ENCODE measurements around the gene SPG11. TPM values are rescaled to one million over a fixed set of nuclear protein-coding genes. Genes with fewer than 3 reads are reported as not detected.
"Not testable (repeated sequence)": the region's sequence is repeated elsewhere in the genome, so short reads cannot be mapped to it uniquely, and the experiment has no call there.

Gene SPG11
- total RNA-seq, 2 donors from 2014 or later = 55.7 to 98.4 TPM

DNA sequence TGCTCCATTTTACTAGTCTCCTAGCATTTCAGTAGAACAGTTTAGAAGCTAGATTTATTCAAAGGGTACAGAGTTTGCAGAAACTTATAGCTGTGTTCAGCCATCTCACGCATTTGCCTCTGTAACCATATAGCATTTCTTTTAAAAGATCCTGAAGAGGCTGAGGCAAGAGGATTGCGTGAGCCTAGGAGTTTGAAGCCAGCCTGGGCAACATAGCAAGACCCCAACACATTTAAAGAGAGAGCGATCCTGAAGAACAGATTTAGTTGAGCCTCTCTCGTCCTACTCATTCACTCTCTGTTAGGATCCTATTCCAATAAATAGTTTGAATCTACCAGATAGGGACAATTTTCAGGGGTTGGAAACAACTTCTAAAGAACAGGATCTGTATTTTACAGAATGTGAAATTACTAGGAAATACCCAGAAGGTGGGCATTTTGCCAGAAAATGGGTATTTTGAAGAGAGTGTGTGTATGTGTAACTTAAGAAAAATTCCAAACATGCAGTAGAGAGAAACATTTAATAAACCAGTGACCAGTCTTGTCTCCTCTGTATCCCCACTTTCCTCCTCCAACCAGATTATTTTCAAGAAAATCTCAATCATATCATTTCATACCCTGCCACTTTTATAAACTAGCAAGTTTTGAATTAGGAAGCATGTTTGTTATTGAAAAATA, 122.0 kb downstream of the SPG11 start:
- H3K4me3 Mint-ChIP-seq = peak overlapping the region; percentile 48
- no peak for ATAC-seq (replicated peaks)
- peaks cover 79% of the 10 kb centered on the region for H3K36me3 Mint-ChIP-seq (ENCODE audit: low read depth)
- no peaks in the 10 kb centered on the region for H3K27me3 Mint-ChIP-seq
- H3K4me1 Mint-ChIP-seq = peaks cover 53% of the 10 kb centered on the region
- no peaks in the 10 kb centered on the region for H3K9me3 Mint-ChIP-seq
- peak overlapping the region; percentile 6 for H3K27ac Mint-ChIP-seq

DNA sequence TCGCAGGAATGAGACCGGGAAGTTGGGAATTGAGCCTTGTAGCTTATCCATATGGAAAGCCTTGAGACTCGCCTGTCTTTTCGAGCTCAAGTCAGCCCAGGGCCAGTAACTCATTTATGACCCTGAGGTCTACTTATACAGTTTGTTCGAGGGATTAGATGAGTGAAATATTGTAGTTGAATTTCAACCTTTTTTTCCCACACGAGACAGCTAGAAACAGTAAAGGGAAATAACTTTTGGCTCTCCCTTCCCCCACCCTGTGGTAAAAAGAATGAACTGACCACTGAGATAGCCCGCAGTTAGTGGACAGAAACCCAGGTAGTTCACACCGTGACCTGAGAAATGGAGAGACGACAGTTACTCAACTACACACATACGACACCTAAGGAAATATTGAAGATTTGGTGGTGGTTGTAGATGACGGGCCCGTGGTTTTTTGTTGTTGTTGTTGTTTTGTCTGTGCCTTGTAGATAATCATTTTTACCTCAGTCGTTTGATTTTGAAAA, 125.7 kb downstream of the SPG11 start:
- Mint-ChIP-seq H3K4me1 (peaks cover 42% of the 10 kb centered on the region), H3K36me3 (ENCODE audit: low read depth) (peaks cover 73% of the 10 kb centered on the region), H3K27ac (peak overlapping the region; percentile 97), H3K27me3 (no peaks in the 10 kb centered on the region), H3K9me3 (peaks cover 3% of the 10 kb centered on the region), H3K4me3 (peak overlapping the region; percentile 99)
- ATAC-seq (replicated peaks) = no peak

DNA sequence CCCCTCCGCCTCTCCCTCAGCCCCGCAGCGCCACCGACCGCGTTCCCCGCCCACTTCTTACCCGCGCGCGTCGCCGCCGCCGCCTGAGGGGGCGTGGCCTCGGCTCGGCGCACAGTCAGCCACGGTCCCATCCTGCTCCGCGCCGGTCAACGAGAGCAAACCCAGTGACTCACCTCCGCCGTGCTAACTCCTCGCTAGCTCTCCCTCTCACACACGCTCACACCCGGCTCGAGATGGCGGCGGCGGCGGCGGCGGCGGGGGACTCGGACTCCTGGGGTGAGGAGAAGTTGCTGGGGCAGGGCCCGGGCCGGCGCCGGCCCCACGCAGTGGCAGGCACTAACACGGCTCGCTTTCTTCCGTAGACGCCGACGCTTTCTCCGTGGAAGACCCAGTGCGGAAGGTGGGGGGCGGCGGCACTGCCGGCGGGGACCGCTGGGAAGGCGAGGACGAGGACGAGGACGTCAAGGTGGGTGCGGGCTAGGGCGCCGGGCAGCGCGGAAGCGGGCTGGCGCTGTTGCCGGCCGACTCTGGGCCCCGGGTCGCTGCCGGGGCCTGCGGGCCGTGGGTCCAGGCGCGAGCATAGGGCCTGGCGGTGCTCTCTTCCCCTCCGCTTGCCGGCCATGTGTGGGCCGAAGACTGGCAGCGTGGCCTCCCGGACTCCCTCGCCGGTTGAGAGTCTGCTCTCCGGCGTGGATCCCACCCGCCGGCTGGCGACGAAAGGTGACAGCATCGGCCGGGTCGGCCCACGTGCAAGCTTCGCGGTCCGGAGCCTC, 126.3 kb downstream of the SPG11 start, which contains the start of gene EIF3J:
Gene EIF3J, plus strand, starts transcription at position 186 of the 773 bp plus-strand sequence. Its CDS starts 48 bp downstream, at position 234.
- peak; percentile 95 for ATAC-seq (replicated peaks)
- Mint-ChIP-seq H3K9me3 (peaks cover 3% of the 10 kb centered on the region), H3K4me3 (peak within 1 kb of the TSS; percentile 99), H3K36me3 (ENCODE audit: low read depth) (peaks cover 66% of the 10 kb centered on the region), H3K4me1 (peaks cover 36% of the 10 kb centered on the region), H3K27me3 (no peaks in the 10 kb centered on the region), H3K27ac (peak within 1 kb of the TSS; percentile 97)

DNA sequence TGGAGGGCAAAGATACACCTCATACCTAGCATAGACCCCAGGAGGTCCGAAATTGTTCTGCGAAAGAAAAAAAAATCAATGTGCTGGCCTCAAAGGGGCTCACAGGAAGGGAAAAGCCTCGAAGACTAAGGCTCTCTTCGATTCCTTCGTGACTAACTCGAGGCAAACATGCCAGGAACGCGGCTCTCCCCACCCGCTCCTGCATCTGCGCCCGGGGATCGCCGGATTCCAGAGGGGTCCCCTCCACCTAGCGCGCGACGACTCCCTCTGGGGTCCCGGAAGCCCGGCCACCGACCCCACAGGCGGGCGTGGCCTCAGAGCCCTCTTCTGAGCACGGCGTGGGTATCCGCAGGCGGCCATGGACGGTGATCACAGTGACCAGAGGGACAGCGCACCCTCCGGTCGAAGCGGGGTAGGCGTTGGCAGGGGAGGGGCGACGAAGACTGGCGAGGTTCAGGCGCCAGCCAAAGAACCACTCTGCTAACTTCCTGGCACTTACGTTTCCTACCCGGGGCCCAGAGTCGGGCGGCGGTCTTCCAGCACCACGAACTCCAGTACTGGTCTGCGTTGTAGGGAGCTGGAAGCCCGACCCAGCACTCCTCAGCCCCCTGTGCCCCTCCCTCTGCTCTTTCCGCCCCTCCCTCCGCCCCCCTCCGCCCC, 127.0 kb downstream of the SPG11 start:
- ATAC-seq (replicated peaks) = peak; percentile 76
- Mint-ChIP-seq H3K36me3 (ENCODE audit: low read depth) (peaks cover 59% of the 10 kb centered on the region), H3K9me3 (peaks cover 3% of the 10 kb centered on the region), H3K4me3 (peak overlapping the region; percentile 99), H3K27ac (peak overlapping the region; percentile 97), H3K4me1 (peaks cover 29% of the 10 kb centered on the region), H3K27me3 (no peaks in the 10 kb centered on the region)

DNA sequence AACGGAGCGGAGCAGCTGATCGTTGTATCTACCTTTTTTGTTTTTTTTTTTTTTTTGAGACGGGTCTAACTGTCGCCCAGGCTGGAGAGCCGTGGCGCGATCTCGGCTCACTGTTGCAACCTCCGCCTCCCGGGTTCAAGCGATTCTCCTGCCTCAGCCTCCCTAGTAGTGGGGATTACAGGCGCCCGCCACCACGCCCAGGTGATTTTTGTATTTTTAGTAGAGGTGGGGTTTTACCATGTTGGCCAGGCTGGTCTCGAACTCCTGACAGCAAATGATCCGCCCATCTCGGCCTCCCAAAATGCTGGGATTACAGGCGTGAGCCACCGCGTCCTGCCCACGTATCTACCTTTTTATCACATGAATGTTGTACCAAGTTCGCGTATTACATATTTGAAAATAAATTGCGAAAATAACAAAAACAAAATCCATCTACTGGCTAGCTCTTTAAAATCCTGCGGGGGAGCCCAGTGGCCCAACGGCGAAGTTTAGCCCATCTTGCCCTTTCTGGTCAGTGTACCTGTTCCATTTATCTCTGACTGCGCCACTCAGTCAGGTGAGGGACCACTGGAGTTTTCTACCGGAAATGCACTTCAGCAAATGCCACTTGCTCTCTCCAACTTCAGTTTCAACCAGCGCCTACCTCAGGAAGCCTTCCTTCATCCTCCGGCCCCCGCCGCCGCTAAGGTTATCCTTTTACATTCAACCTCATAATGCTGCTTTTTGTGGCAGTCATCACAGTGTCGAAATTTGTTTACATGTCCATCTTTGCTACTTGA, 127.8 kb downstream of the SPG11 start:
- peaks cover 3% of the 10 kb centered on the region for H3K9me3 Mint-ChIP-seq
- peak overlapping the region; percentile 99 for H3K4me3 Mint-ChIP-seq
- peaks cover 55% of the 10 kb centered on the region for H3K36me3 Mint-ChIP-seq (ENCODE audit: low read depth)
- peaks cover 24% of the 10 kb centered on the region for H3K4me1 Mint-ChIP-seq
- H3K27ac Mint-ChIP-seq = peak overlapping the region; percentile 97
- no peak for ATAC-seq (replicated peaks)
- no peaks in the 10 kb centered on the region for H3K27me3 Mint-ChIP-seq

DNA sequence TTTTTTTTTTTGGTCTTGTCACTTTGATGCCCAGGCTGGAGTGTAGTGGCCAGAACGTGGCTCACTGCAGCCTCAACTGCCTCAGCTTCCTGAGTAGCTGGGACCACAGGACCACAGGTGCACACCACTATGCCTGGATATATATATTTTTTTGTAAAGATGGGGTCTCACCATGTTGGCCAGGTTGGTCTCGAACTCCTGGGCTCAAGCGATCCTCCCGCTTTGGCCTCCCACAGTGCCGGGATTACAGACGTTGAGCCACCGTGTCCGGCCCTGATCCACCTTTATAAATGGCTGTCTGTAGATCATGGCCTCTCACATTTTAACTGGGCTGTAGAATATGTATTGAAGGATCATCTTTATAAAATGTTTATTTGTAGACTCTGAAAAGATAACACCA, 128.4 kb downstream of the SPG11 start:
- Mint-ChIP-seq H3K4me3 (peak overlapping the region; percentile 99), H3K4me1 (peaks cover 22% of the 10 kb centered on the region), H3K27ac (peak overlapping the region; percentile 68), H3K36me3 (ENCODE audit: low read depth) (peaks cover 54% of the 10 kb centered on the region), H3K27me3 (no peaks in the 10 kb centered on the region), H3K9me3 (peaks cover 3% of the 10 kb centered on the region)
- ATAC-seq (replicated peaks) = no peak

DNA sequence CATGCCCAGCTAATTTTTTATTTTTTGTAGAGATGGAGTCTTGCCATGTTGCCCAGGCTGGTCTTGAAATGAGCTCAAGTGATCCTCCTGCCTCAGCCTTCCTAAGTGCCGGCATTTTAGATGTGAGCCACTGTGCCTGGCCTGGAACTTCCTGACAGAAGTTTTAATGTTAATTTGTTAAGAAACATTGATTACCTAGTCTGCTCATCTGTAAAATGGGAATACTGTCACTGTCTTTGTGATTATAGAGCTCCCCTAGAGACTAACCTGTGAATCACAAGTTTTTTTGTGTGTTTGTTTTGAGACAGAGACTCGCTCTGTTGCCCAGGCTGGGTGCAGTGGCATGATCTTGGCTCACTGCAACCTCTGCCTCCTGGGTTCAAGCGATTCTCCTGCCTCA, 130.8 kb downstream of the SPG11 start:
- Mint-ChIP-seq H3K27ac (peak overlapping the region; percentile 52), H3K27me3 (no peaks in the 10 kb centered on the region), H3K4me3 (no peak overlapping the region), H3K36me3 (ENCODE audit: low read depth) (peaks cover 42% of the 10 kb centered on the region), H3K9me3 (peaks cover 3% of the 10 kb centered on the region), H3K4me1 (peaks cover 16% of the 10 kb centered on the region)
- ATAC-seq (replicated peaks) = no peak

DNA sequence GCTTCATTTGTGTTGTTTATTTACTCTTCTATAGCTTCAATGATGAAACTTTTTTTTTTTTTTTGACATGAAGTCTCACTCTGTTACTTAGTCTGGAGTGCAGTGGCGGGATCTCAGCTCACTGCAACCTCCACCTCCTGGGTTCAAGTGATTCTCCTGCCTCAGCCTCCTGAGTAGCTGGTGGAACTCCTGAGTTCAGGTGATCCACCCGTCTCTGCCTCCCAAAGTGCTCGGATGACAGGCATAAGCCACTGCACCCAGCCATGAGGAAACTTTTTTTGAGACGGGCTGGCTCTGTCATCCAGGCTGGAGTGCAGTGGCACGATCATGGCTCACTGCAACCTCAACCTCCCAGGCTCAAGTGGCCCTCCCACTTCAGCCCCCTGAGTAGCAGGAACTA, 131.2 kb downstream of the SPG11 start:
- H3K9me3 Mint-ChIP-seq; H3K4me3 Mint-ChIP-seq; H3K27me3 Mint-ChIP-seq; H3K27ac Mint-ChIP-seq; ATAC-seq (replicated peaks): not testable (repeated sequence)
- peaks cover 16% of the 10 kb centered on the region for H3K4me1 Mint-ChIP-seq
- H3K36me3 Mint-ChIP-seq (ENCODE audit: low read depth) = peaks cover 45% of the 10 kb centered on the region

DNA sequence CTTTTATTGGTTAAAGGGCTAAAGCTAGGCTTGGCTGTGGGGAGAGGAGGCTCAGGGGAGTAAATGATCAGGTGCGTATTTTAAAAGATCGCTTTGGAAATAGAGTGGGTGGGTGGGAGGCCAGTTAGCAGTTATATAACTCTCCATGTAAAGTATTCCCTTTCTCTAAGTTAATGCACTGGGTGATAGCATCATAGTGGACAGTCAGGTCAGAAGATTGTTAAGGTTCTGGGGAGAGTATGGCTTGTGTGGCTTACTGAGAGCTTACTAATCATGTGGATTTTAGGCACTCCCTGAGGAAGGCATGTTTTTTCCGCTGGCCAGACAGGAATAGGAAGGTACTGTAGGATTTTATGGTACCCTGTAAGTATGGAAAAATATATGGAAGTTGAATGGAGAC, 132.8 kb downstream of the SPG11 start:
- no peak for ATAC-seq (replicated peaks)
- Mint-ChIP-seq H3K36me3 (ENCODE audit: low read depth) (peaks cover 52% of the 10 kb centered on the region), H3K4me3 (no peak overlapping the region), H3K9me3 (no peaks in the 10 kb centered on the region), H3K4me1 (peaks cover 10% of the 10 kb centered on the region), H3K27ac (peak overlapping the region; percentile 47), H3K27me3 (no peaks in the 10 kb centered on the region)

DNA sequence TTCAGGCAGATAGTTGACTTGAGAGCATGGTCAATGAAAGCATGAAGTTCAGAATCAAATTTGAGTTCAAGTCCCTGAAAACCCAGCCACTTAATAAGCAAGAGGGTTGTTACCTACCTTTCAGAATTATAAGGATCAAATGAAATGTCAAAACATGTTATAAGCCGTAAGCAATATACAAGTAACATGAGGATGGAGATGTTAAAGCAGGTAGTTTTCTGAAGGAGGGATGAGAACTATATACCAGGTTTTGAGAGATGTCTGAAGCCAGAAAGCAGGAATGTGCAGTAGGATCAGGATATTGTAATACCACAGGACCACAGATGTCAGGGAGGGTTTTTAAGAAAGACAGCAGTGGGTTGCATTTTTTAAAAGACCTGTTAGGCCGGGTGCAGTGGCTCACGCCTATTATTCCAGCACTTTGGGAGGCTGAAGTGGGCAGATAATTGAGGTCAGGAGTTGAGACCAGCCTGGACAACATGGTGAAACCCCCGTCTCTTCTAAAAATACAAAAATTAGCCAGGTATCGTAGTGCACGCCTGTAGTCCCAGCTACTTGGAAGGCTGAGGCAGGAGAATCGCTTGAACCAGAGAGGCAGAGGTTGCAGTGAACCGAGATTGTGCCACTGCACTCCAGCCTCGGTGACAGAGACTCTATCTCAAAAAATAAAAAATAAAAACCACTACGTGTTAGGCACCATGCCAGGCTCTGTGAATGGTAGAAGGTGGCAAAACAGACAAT, 133.4 kb downstream of the SPG11 start:
- H3K27ac Mint-ChIP-seq = peak overlapping the region; percentile 47
- H3K27me3 Mint-ChIP-seq = no peaks in the 10 kb centered on the region
- H3K4me3 Mint-ChIP-seq = no peak overlapping the region
- peaks cover 51% of the 10 kb centered on the region for H3K36me3 Mint-ChIP-seq (ENCODE audit: low read depth)
- no peaks in the 10 kb centered on the region for H3K9me3 Mint-ChIP-seq
- H3K4me1 Mint-ChIP-seq = peaks cover 9% of the 10 kb centered on the region
- no peak for ATAC-seq (replicated peaks)

DNA sequence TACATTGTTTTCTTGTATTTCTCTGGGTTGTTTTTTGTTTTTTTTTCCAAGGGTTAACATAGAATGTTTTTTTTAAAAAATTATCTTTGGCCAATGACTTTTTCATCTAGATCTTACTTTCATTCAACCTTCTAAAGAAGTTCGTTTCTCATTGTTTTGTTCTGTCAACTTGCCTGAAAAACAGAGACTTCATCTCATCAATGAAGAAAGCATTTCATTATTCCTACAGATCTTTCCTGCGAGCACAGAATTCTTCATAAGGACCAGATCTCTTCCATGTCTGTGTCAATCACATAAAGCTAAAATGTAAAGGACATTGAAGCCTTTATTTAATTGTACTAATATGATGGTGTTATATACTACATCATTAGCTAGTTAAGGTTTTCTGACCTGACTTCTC, 136.2 kb downstream of the SPG11 start:
- H3K27me3 Mint-ChIP-seq = no peaks in the 10 kb centered on the region
- H3K4me1 Mint-ChIP-seq = peaks cover 9% of the 10 kb centered on the region
- no peaks in the 10 kb centered on the region for H3K9me3 Mint-ChIP-seq
- peaks cover 71% of the 10 kb centered on the region for H3K36me3 Mint-ChIP-seq (ENCODE audit: low read depth)
- ATAC-seq (replicated peaks) = no peak
- H3K27ac Mint-ChIP-seq = peak overlapping the region; percentile 16
- H3K4me3 Mint-ChIP-seq = no peak overlapping the region

DNA sequence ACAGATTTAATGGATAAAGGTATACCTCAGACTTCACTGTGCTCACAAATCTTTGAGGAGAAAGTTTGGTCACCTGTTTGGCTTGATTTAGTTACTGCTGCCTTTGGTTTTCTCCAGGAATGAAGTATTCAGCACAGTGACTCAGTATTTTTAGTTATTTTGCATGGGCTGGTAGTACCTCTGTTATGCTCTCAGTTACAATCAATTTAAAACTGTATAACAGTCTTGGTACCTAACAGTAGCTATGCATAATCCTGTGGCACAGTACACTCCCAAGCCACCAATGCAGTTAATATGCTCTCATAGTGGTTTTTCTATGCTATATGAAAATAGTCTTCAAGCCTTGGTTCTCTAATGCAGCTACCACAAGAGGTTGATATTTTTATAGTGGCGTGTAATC, 138.4 kb downstream of the SPG11 start:
- Mint-ChIP-seq H3K36me3 (ENCODE audit: low read depth) (peaks cover 82% of the 10 kb centered on the region), H3K4me3 (no peak overlapping the region), H3K9me3 (no peaks in the 10 kb centered on the region), H3K27me3 (no peaks in the 10 kb centered on the region), H3K27ac (no peak overlapping the region), H3K4me1 (peaks cover 4% of the 10 kb centered on the region)
- no peak for ATAC-seq (replicated peaks)

DNA sequence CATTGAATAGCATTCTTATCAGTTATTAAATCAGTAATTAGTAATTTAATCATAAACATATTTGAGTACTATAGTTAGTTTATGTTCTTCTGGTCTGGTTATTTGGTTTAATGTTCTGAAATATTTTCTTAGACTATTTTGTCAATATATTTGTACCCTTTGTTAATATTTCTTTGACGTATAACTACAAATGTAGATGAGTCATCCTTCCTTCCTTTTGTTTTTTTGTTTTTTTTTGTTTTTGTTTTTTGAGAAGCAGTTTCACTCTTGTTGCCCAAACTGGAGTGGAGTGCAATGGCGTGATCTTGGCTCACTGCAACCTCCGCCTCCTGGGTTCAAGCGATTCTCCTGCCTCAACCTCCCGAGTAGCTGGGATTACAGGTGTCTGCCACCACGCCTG, 143.9 kb downstream of the SPG11 start:
- peaks cover 5% of the 10 kb centered on the region for H3K4me1 Mint-ChIP-seq
- ATAC-seq (replicated peaks) = no peak
- no peaks in the 10 kb centered on the region for H3K9me3 Mint-ChIP-seq
- H3K27ac Mint-ChIP-seq = no peak overlapping the region
- peaks cover 94% of the 10 kb centered on the region for H3K36me3 Mint-ChIP-seq (ENCODE audit: low read depth)
- H3K27me3 Mint-ChIP-seq = no peaks in the 10 kb centered on the region
- no peak overlapping the region for H3K4me3 Mint-ChIP-seq
